K562 (cell line): ENCODE data around the gene HLA-E. TPM values are rescaled to one million over a fixed set of nuclear protein-coding genes. Genes with fewer than 3 reads are reported as not detected.
A peak's percentile ranks its signal among the peaks of the same experiment; 100 is the strongest.

Source experiments
- BCOR ChIP-seq: fragments of 450-650 bp; IDR thresholded peaks from 2 replicates; pipeline ENCODE4 v1.6.1; 2016
- DDX20 ChIP-seq: fragments of 450-650 bp; IDR thresholded peaks from 2 replicates; pipeline ENCODE4 v1.6.1; 2016; ENCODE audit warnings: missing genetic modification characterization, low read depth, mild to moderate bottlenecking, missing compliant biosample characterization, moderate library complexity
- DMBX1 ChIP-seq: fragments of 250-450 bp; sonication (Bioruptor Pico); IDR thresholded peaks from 2 replicates; pipeline ENCODE4 v1.8.0; 2022; ENCODE audit warnings: inconsistent platforms, mild to moderate bottlenecking, moderate library complexity, borderline replicate concordance
- FOXK1 ChIP-seq: sonication (generic); formaldehyde crosslinking; IDR thresholded peaks from 2 replicates; pipeline ENCODE4 v1.8.0; 2022; ENCODE audit warnings: missing genetic modification reagents, mild to moderate bottlenecking, borderline replicate concordance
- HLTF ChIP-seq: fragments of 450-650 bp; IDR thresholded peaks from 2 replicates; pipeline ENCODE4 v1.6.1; 2016
- HOXB6 ChIP-seq: fragments of 250-450 bp; sonication (Bioruptor Pico); IDR thresholded peaks from 2 replicates; pipeline ENCODE4 v1.5.1; 2022; ENCODE audit warnings: mild to moderate bottlenecking, borderline replicate concordance
- MEF2D ChIP-seq: conservative IDR thresholded peaks from 2 replicates; pipeline ENCODE4 v1.6.1; 2016; ENCODE audit warnings: low read depth, missing genetic modification characterization, missing compliant biosample characterization
- MTA2 ChIP-seq: fragments of 450-650 bp; IDR thresholded peaks from 2 replicates; pipeline ENCODE4 v1.6.1; 2016; ENCODE audit warnings: low read depth
- PHB2 ChIP-seq: fragments of 450-650 bp; IDR thresholded peaks from 2 replicates; pipeline ENCODE4 v1.6.1; 2017; ENCODE audit warnings: low read depth
- THRB ChIP-seq: fragments of 450-650 bp; formaldehyde crosslinking; conservative IDR thresholded peaks from 2 replicates; pipeline ENCODE4 v1.4.0; 2022; ENCODE audit warnings: mild to moderate bottlenecking, missing genetic modification characterization
- ZNF197 ChIP-seq: fragments of 200-800 bp; sonication (Bioruptor generic); IDR thresholded peaks from 2 replicates; pipeline ENCODE4 v1.6.1; 2016; ENCODE audit warnings: low read depth, missing genetic modification characterization, missing compliant biosample characterization
- ZNF384 ChIP-seq: IDR thresholded peaks from 2 replicates; pipeline ENCODE4 v1.6.1; 2012; ENCODE audit warnings: low read depth, low read length, improper control_type of control experiment
- ZNF395 ChIP-seq: fragments of 200-800 bp; sonication (Bioruptor generic); IDR thresholded peaks from 2 replicates; pipeline ENCODE4 v1.6.1; 2017; ENCODE audit warnings: missing genetic modification characterization, missing compliant biosample characterization
- ZNF589 ChIP-seq: fragments of 200-800 bp; sonication (Bioruptor generic); IDR thresholded peaks from 2 replicates; pipeline ENCODE4 v1.6.1; 2016; ENCODE audit warnings: low read depth, missing genetic modification characterization, missing compliant biosample characterization
- polyA plus RNA-seq, 8 experiments: library from polyadenylated mRNA; depleted of rRNA in 4 of 8; stranded (reverse) in 5 of 8; unstranded in 3 of 8; fragments of >200 nt; fragmentation: Nextera tagmentation in 2 of 8; fragmentation: Illumina TruSeq in 1 of 8; extraction: Ambion mirVana in 2 of 8; extraction: Trizol in 1 of 8; gene quantifications; 2 replicates each; pipeline versions ENCODE4 v1.2.1 to v1.2.3, GENCODE V29; 2011 to 2014; ENCODE audit warnings: inconsistent platforms in 1 of 8, missing spikeins in 1 of 8
- total RNA-seq, 7 experiments: library from RNA; depleted of rRNA in 6 of 7; stranded (reverse); fragments of >200 nt in 6 of 7; fragmentation: Illumina TruSeq in 2 of 7; extraction: Trizol in 2 of 7; gene quantifications; 2 replicates each; pipeline versions ENCODE4 v1.2.1 to v1.2.3, GENCODE V29; 2011 to 2021; ENCODE audit warnings: low replicate concordance in 1 of 7
- TF ChIP-seq, protein P1 (sequence below): sonication (generic); formaldehyde crosslinking; IDR thresholded peaks from 2 replicates; pipeline ENCODE4 v1.9.0; 2022; ENCODE audit warnings: mild to moderate bottlenecking, missing genetic modification reagents
- TF ChIP-seq, protein P2 (sequence below): sonication (generic); formaldehyde crosslinking; IDR thresholded peaks from 2 replicates; pipeline ENCODE4 v1.8.0; 2022; ENCODE audit warnings: mild to moderate bottlenecking, missing genetic modification reagents
- TF ChIP-seq, protein P3 (sequence below): fragments of 250-450 bp; sonication (Bioruptor Pico); IDR thresholded peaks from 2 replicates; pipeline ENCODE4 v1.4.0; 2020; ENCODE audit warnings: mild to moderate bottlenecking

Gene HLA-E
- total and polyA plus RNA-seq, 9 of the 15 experiments (the other 6 are each of a cell fraction or from before 2014, with no cell fraction given): 3.2 to 39.9 (median 26.8) TPM

GRCh38 chr6:30508890-30509736 lies 19.8 kb downstream of the HLA-E start (continued):
- TF ChIP-seq DDX20 (tag) (0 out of 2 replicates have a peak, but pooled peaks have one; percentile 44), BCOR (0 out of 2 replicates have a peak, but pooled peaks have one; percentile 18), HLTF (no peak), MEF2D (tag) (0 out of 2 replicates have a peak, but pooled peaks have one; percentile 21), ZNF197 (CRISPR knock-in tag) (0 out of 2 replicates have a peak, but pooled peaks have one; percentile 57), ZNF589 (CRISPR knock-in tag) (peak; percentile 96), ZNF395 (CRISPR knock-in tag) (peak; percentile 81), MTA2 (no peak), PHB2 (0 out of 2 replicates have a peak, but pooled peaks have one; percentile 11), DMBX1 (CRISPR knock-in tag) (0 out of 2 replicates have a peak, but pooled peaks have one; percentile 73), THRB (CRISPR knock-in tag) (0 out of 2 replicates have a peak, but pooled peaks have one; percentile 26), HOXB6 (CRISPR knock-in tag) (no peak), ZNF384 (peak; percentile 90), FOXK1 (CRISPR knock-in tag) (no peak)
- TF ChIP-seq, protein P1, sequence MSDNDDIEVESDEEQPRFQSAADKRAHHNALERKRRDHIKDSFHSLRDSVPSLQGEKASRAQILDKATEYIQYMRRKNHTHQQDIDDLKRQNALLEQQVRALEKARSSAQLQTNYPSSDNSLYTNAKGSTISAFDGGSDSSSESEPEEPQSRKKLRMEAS: peak; percentile 40; the same call in 1 of the 2 replicates
- TF ChIP-seq, protein P2, sequence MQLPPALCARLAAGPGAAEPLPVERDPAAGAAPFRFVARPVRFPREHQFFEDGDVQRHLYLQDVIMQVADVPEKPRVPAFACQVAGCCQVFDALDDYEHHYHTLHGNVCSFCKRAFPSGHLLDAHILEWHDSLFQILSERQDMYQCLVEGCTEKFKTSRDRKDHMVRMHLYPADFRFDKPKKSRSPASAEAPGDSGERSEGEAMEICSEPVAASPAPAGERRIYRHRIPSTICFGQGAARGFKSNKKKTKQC (CRISPR knock-in tag): no peak
- TF ChIP-seq, protein P3, sequence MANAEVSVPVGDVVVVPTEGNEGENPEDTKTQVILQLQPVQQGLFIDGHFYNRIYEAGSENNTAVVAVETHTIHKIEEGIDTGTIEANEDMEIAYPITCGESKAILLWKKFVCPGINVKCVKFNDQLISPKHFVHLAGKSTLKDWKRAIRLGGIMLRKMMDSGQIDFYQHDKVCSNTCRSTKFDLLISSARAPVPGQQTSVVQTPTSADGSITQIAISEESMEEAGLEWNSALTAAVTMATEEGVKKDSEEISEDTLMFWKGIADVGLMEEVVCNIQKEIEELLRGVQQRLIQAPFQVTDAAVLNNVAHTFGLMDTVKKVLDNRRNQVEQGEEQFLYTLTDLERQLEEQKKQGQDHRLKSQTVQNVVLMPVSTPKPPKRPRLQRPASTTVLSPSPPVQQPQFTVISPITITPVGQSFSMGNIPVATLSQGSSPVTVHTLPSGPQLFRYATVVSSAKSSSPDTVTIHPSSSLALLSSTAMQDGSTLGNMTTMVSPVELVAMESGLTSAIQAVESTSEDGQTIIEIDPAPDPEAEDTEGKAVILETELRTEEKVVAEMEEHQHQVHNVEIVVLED: no peak
